Pulmonary artery endothelial cell (primary cell): ENCODE data around the gene PUS3. TPM values are rescaled to one million over a fixed set of nuclear protein-coding genes. Genes with fewer than 3 reads are reported as not detected.
"Not testable (repeated sequence)": the region's sequence is repeated elsewhere in the genome, so short reads cannot be mapped to it uniquely, and the experiment has no call there.

Source experiments
- DNase-seq: peaks from one replicate; pipeline ENCODE4 v3.0.0-alpha.2; 2011; ENCODE audit warnings: low read depth, low spot score
- total RNA-seq: library from RNA; depleted of rRNA; stranded (reverse); fragments of >200 nt; gene quantifications from 2 replicates; pipeline ENCODE4 v1.2.3, GENCODE V29; 2014

PUS3 gene
- total RNA-seq, 1 donor from 2014 or later: 14.4 TPM

DNA sequence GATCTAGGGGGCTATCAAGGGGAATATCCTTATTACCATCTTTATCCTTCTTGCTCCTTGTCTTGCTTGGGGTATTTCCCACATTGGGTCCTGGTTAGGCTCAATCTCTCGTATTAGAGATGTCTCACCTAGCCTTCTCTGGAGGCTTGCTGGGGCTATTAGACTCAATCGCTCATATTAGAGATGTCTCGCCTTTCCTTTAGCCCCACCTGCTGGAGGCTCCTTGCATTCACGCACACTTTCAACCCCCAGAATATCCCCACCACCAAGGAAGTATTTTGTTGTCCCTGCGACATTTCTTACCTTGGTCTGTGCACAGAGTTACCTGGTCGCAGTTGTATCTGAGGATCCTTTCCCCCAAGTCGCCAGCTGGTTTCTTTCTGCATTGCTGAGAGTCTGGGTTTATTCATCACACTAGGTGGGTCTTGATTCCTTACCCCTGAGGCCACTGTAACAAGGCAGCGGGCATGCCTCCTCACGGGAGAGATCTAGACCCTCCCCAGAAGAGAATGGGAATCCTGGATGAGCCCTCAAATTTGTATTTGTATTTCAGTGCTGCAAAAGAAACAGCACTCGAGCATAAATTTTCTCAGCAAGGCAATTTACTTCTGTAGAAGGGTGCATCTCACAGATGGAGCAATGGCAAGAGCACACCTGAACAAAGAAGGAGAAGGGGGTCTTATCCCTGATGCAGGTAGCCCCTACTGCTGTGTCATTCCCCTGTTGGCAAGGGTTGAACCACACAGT, 31.4 kb downstream of the PUS3 start:
- DNase-seq: no peak

DNA sequence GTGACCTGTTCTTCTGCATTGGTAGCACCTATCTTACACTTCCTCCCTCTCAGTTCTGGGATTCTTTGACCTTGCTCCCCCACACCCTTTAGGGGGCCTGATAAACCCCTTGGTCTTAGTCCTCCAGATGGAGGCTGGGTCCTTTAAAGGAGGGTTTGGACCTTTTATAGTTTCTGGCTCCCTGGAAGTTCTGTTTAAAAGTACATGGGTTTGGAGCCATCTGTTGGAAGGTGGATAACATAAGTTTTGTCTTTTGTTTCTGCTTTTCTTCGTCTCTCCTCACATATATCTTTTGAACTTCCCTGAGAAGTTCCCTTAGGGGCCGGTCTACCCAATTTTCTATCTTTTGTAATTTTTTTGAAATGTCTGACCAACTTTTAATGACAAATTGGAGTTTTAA, 33.5 kb downstream of the PUS3 start:
- DNase-seq: no peak

DNA sequence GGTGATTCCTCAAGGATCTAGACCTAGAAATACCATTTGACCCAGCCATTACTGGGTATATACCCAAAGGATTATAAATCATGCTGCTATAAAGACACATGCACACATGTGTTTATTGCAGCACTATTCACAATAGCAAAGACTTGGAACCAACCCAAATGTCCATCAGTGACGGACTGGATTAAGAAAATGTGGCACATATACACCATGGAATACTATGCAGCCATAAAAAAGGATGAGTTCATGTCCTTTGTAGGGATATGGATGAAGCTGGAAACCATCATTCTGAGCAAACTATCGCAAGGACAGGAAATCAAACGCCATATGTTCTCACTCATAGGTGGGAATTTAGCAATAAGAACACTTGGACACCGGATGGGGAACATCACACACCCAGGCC, 37.7 kb downstream of the PUS3 start:
- DNase-seq: not testable (repeated sequence)

DNA sequence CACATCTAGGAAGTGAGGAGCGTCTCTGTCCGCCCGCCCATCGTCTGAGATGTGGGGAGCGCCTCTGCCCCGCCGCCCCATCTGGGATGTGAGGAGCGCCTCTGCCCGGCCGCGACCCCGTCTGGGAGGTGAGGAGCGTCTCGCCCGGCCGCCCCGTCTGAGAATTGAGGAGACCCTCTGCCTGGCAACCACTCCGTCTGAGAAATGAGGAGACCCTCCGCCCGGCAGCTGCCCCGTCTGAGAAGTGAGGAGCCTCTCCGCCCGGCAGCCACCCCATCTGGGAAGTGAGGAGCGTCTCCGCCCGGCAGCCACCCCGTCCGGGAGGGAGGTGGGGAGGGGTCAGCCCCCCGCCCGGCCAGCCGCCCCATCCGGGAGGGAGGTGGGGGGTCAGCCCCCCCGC, 40.2 kb downstream of the PUS3 start:
- DNase-seq: not testable (repeated sequence)

DNA sequence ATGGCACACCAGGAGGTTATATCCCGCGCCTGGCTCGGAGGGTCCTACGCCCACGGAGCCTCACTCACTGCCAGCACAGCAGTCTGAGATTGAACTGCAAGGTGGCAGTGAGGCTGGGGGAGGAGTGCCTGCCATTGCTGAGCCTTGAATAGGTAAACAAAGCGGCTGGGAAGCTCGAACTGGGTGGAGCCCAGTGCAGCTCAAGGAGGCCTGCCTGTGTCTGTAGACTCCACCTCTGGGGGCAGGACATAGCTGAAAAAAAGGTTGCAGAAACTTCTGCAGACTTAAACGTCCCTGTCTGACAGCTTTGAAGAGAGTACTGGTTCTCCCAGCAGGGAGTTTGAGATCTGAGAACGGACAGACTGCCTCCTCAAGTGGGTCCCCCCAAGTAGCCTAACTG, 45.3 kb downstream of the PUS3 start:
- not testable (repeated sequence) for DNase-seq

DNA sequence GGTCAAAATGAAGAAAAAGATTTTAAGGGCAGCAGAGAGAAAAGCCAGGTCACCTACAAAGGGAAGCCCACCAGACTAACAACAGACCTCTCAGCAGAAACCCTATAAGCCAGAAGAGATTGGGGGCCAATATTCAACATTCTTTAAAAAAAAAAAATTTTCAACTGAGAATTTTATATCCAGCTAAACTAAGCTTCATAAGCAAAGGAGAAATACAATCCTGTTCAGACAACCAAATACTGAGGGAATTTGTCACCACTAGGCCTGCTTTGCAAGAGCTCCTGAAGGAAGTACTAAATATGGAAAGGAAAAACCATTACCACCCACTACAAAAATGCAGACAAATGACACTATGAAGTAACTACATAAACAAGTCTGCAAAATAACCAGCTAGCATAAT, 56.8 kb downstream of the PUS3 start:
- no peak for DNase-seq

Other genes with a start within 250 kb of the PUS3 start
- gene ACRV1, start 222.4 kb downstream of the PUS3 start, total RNA-seq: not detected in 2 replicates
- not detected in 2 replicates for gene PATE1, start 156.9 kb downstream of the PUS3 start, total RNA-seq
- gene PATE2, start 124.4 kb downstream of the PUS3 start, total RNA-seq: 0.07 and 0.28 TPM in 2 replicates
- gene PATE3, start 115.1 kb downstream of the PUS3 start, total RNA-seq: not detected in 2 replicates
- not detected in 2 replicates for gene PATE4, start 69.9 kb downstream of the PUS3 start, total RNA-seq
- 8.6 and 12.4 TPM in 2 replicates for gene HYLS1, start 15.5 kb downstream of the PUS3 start, total RNA-seq
- gene DDX25, start 1.3 kb upstream of the PUS3 start, total RNA-seq: not detected in 2 replicates
- gene VSIG10L2, start 42.8 kb upstream of the PUS3 start, total RNA-seq: not detected in 2 replicates
- 1.4 and 1.8 TPM in 2 replicates for gene CDON, start 159.7 kb upstream of the PUS3 start, total RNA-seq